OCI-LY1 (cell line): ENCODE data around the gene RPL37A.

ENCODE experiments used
- H2AFZ ChIP-seq: fragments of 200-600 bp; sonication (generic), shearing (Covaris generic); 2 replicates; pipeline ENCODE4 v1.6.0; 2014; ENCODE audit warnings: antibody characterized with exemption, mild to moderate bottlenecking, low read length
- H3F3A ChIP-seq: fragments of 200-600 bp; sonication (generic), shearing (Covaris generic); 2 replicates; pipeline ENCODE4 v1.6.0; 2014; ENCODE audit warnings: mild to moderate bottlenecking, antibody characterized with exemption, low read length, moderate library complexity; ENCODE audit not compliant: insufficient read depth
- H3K27ac ChIP-seq: fragments of 200-600 bp; sonication (generic); 2 replicates; pipeline ENCODE4 v1.5.1; 2014; ENCODE audit warnings: low read length, mixed run types, mild to moderate bottlenecking, low read depth; ENCODE audit not compliant: poor library complexity, severe bottlenecking
- H3K27me3 ChIP-seq: fragments of 200-600 bp; sonication (generic); 2 replicates; pipeline ENCODE4 v1.6.0; 2014; ENCODE audit warnings: antibody characterized with exemption, mild to moderate bottlenecking, low read length, moderate library complexity; ENCODE audit not compliant: insufficient read depth
- H3K36me3 ChIP-seq: fragments of 200-600 bp; sonication (generic); 2 replicates; pipeline ENCODE4 v1.6.1; 2014; ENCODE audit warnings: mild to moderate bottlenecking, antibody characterized with exemption, low read length, moderate library complexity, mixed read lengths; ENCODE audit not compliant: insufficient read depth
- H3K4me1 ChIP-seq: fragments of 200-600 bp; sonication (generic); 2 replicates; pipeline ENCODE4 v1.5.1; 2014; ENCODE audit warnings: mild to moderate bottlenecking, low read length, moderate library complexity; ENCODE audit not compliant: insufficient read depth, severe bottlenecking
- H3K4me2 ChIP-seq: fragments of 200-600 bp; sonication (generic), shearing (Covaris generic); 2 replicates; pipeline ENCODE4 v1.6.1; 2014; ENCODE audit warnings: low read length
- H3K4me3 ChIP-seq: fragments of 200-600 bp; sonication (generic); 2 replicates; pipeline ENCODE4 v1.5.1; 2014; ENCODE audit warnings: low read length, low read depth, mild to moderate bottlenecking, mixed read lengths; ENCODE audit not compliant: poor library complexity, severe bottlenecking
- H3K79me2 ChIP-seq: fragments of 200-600 bp; shearing (Covaris generic); 2 replicates; pipeline ENCODE4 v1.6.1; 2016; ENCODE audit warnings: mixed run types, low read length, mixed read lengths; ENCODE audit not compliant: insufficient read depth
- H3K9ac ChIP-seq: fragments of 200-600 bp; sonication (generic), shearing (Covaris generic); 2 replicates; pipeline ENCODE4 v1.6.1; 2014; ENCODE audit warnings: mild to moderate bottlenecking, low read length, mixed read lengths
- H3K9me2 ChIP-seq: fragments of 200-600 bp; sonication (generic), shearing (Covaris generic); 2 replicates; pipeline ENCODE4 v1.6.1; 2014; ENCODE audit warnings: low read depth, mild to moderate bottlenecking, low read length, mixed read lengths
- H3K9me3 ChIP-seq: fragments of 200-600 bp; shearing (Covaris generic); 2 replicates; pipeline ENCODE4 v1.6.1; 2014; ENCODE audit warnings: low read length, mixed read lengths
- H4K20me1 ChIP-seq: fragments of 200-600 bp; sonication (generic), shearing (Covaris generic); 2 replicates; pipeline ENCODE4 v1.6.0; 2016; ENCODE audit warnings: mild to moderate bottlenecking, low read length; ENCODE audit not compliant: insufficient read depth
- CTCF ChIP-seq: fragments of 200-600 bp; sonication (generic), shearing (Covaris generic); IDR thresholded peaks from 2 replicates; pipeline ENCODE4 v1.5.1; 2017; ENCODE audit warnings: mild to moderate bottlenecking, antibody characterized with exemption, low read length, moderate library complexity, mixed read lengths
- EZH2 ChIP-seq: fragments of 200-600 bp; sonication (generic), shearing (Covaris generic); IDR thresholded peaks from 2 replicates; pipeline ENCODE4 v1.8.0; 2017; ENCODE audit warnings: borderline replicate concordance, mixed run types, mild to moderate bottlenecking, antibody characterized with exemption, low read length, moderate library complexity, mixed read lengths

RPL37A gene

GRCh38 chr2:216473187-216473586 is 25.5 kb upstream of the RPL37A start:
- Histone ChIP-seq H3K4me1 (no peaks in the 10 kb centered on the region), H3K36me3 (peaks cover 7% of the 10 kb centered on the region; the same call in 1 of the 2 replicates), H3K9me2 (no peaks in the 10 kb centered on the region), H3K9ac (no peak overlapping the region), H3K4me2 (no peak overlapping the region), H3K4me3 (no peak overlapping the region), H3K27ac (no peak overlapping the region), H2AFZ (no peak overlapping the region), H3K27me3 (no peaks in the 10 kb centered on the region), H3K9me3 (no peaks in the 10 kb centered on the region), H3K79me2 (no peaks in the 10 kb centered on the region), H3F3A (no peaks in the 10 kb centered on the region), H4K20me1 (no peaks in the 10 kb centered on the region)
- TF ChIP-seq EZH2 (no peak), CTCF (no peak)

DNA sequence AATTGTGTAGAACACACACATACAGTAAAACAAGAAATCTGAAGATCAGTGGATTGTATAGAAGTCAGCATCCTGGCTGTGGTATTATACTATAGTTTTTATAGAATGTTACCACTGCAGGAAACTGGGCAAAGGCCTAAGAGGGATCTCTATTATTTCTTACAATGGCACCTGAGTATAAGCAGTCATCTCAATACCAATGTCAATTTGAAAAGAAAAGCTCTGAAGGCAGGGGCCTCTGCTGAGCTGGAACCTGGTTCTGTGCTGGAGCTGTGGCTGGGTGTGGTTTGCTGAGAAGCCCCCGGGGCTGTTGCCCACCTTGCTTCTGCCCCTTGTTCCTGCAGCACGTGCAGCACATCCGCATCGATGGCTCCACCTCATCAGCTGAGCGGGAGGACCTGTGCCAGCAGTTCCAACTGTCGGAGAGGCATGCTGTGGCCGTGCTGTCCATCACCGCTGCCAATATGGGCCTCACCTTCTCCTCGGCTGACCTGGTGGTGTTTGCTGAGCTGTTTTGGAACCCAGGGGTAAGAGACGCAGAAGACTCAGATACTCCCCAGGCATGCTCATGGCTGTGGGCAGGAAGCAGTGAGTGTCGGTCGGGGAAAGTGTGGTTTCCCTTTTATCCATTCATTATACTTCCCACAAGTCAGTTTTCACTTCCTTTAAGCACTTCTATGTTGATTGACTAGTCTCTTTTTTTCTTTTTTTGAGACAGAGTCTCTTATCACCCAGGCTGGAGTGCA is 23.5 kb upstream of the RPL37A start:
- no peaks in the 10 kb centered on the region for H4K20me1 ChIP-seq
- H3K79me2 ChIP-seq, result no peaks in the 10 kb centered on the region
- no peaks in the 10 kb centered on the region for H3K27me3 ChIP-seq
- H3F3A ChIP-seq, result no peaks in the 10 kb centered on the region
- no peaks in the 10 kb centered on the region for H3K9me3 ChIP-seq
- H3K4me1 ChIP-seq, result no peaks in the 10 kb centered on the region
- H3K36me3 ChIP-seq, result peaks cover 11% of the 10 kb centered on the region; the same call in 1 of the 2 replicates
- no peak overlapping the region for H3K9ac ChIP-seq
- H3K9me2 ChIP-seq, result no peaks in the 10 kb centered on the region
- H3K27ac ChIP-seq, result no peak overlapping the region
- no peak overlapping the region for H2AFZ ChIP-seq
- no peak overlapping the region for H3K4me2 ChIP-seq
- TF ChIP-seq EZH2 (no peak), CTCF (no peak)
- no peak overlapping the region for H3K4me3 ChIP-seq

- Histone ChIP-seq H2AFZ (no peak overlapping the region), H3K4me3 (no peak overlapping the region), H3F3A (no peaks in the 10 kb centered on the region), H3K9me3 (no peaks in the 10 kb centered on the region), H3K9ac (no peak overlapping the region), H3K4me2 (no peak overlapping the region), H3K36me3 (peaks cover 18% of the 10 kb centered on the region; the same call in 1 of the 2 replicates), H3K27me3 (no peaks in the 10 kb centered on the region), H3K79me2 (no peaks in the 10 kb centered on the region), H3K27ac (no peak overlapping the region), H4K20me1 (no peaks in the 10 kb centered on the region), H3K4me1 (no peaks in the 10 kb centered on the region), H3K9me2 (no peaks in the 10 kb centered on the region)
- TF ChIP-seq EZH2 (no peak), CTCF (no peak)
These were observed 22.9 kb upstream of the RPL37A start for GRCh38 chr2:216475767-216476166.
